Measurements from ENCODE around the gene NHLRC1.
"Not testable (repeated sequence)": the region's sequence is repeated elsewhere in the genome, so short reads cannot be mapped to it uniquely, and the experiment has no call there.

Gene NHLRC1

DNA sequence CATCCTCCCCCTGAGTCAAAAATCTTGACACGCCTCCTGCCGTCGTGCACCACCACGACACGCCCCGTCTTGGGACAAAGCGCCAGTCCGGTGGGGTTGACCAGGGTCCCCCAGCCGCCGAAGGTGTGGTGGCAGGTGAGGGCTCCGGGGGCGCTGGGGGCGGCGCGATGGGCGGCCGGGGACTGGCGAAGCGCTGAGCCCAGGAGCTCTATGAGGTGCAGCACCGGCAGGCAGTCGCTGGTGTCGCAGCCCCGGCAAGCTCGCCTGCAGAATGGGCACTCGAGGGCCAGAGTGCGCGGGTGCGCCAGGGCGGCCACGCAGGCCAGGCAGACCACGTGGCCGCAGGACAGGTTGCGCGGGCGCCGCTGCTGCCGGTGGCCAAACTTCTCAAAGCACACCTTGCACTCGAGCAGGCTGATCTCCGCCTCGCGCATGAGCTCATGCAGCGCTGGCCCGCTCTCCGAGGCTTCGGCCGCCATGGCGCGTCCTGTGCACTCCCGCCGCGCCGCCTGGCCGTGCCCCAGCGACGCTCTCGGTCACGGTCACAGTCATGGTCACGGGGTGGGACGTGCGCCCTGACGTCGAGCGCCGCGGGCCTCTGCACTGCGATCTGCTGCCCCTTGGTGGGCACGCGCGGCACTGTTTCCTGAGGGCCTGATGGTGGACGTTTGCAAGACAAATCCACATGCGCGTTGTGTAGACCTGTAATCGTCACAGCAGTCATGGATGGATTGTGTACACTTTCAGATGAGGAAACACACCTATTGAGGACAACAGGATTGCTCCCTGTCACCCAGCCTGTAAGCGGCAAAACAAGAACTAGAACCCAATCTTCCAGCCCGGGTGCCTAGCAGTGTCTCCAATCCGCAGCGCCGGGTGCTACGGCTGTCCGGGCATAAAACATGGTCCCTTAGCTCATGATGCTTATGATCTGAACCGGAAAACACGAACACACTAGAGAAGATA, at the start of gene NHLRC1:
Gene NHLRC1 (minus strand): TSS at position 550 of the 966 bp plus-strand sequence. CDS start 71 bp downstream, at position 479.
- DNase-seq, result peak; percentile 92

DNA sequence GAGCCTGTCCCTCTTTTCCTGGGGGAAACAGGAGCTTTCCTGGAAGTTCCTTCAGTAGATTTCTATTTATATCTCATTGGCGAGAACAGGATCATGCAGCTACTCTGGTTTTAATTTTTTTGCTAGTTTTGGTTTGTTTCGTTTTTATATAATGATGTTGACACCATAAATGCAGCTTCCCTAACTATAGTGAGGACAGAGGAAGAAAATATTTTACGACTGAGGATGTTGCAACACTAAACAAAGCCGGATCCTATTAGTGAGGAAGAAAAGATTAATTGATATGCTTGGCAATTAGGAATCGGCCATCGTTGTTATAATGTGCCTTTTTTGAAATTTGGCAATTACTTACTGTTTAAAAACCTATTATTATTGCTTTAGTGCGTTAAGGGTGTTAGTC, 49.4 kb upstream of the NHLRC1 start:
- no peak for DNase-seq

DNA sequence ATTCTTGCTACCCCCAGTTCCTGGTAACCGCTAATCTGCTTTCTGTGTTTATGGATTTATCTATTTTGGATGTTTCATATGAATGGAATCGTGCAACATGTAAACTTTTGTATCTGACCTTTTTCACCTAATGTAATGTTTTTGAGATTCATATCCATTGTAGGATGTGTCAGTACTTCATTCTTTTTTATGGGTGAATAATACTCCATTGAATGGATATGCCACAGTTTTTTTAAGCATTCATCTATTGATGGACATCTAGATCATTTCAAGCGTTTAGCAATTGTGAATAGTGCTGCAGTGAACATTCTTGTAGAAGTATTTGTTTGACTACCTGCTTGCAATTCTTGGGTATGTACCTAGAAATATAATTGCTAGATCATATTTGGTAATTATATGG, 45.8 kb upstream of the NHLRC1 start:
- DNase-seq, result no peak

DNA sequence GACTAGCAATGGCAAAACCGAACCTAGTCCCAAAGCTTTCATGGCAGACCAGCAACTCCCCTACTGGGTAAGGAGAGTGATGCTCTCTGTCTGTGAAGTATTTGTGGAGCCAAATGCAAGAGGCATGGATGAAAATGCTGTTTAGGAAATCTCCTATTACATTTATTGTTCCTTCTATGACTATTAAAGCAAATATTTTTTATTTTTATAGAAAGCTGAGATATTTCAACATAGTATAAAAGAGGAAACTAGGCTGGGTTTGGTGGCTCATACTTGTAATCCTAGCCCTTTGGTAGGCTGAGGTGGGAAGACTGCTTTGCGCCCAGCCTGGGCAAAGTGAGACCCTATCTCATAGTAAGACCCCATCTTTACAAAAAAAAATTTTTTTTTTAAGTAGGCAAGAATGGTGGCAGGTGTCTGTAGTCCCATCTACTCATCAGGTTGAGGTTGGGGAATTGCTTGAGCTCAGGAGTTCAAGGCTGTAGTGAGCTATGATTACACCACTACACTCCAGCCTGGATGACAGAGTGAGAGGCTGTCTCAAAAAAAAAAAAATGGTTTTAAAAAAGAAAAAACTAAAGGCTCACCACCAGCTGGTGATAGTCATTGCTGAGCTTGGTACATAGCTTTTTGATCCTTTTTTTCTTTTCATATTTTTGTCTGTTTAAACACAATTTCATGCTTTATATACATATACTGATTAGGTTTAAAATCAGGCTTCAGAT, 44.0 kb upstream of the NHLRC1 start:
- DNase-seq, result no peak

DNA sequence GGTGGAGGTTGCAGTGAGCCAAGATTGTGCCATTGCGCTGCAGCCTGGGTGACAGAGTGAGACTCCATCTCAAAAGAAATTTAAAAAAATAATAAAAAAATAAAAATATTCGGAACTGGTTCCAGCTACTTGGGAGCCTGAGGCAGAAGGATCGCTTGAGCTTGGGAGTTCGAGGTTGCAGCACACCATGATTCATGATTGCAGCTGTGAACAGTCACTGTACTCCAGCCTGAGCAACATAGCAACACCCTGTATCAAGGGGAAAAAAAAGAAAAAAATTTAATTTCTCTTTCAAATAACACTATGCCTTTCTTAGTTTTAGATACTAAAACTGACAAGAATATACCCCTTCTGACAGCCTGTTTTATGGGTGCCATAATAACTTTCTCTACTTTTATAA, 43.3 kb upstream of the NHLRC1 start:
- no peak for DNase-seq

DNA sequence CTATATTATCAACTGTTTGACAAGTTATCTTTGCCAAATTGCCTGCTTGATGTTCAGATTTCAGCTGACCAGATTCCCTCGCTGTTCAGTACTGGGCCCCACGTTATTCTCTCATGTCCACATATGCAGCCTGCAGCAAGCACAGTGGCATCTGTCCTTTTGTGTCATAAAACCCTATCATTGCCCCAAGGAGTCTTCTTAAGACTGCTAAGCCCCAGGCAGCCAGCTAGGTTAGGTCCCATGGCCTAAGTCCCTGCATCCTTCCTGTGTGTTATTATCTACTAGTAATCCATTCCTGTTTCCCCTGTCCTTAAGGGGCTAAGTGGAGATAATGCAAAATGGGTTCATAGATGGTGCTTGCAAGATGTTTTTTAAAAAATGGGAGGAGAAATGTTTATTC, 39.9 kb upstream of the NHLRC1 start:
- no peak for DNase-seq

DNA sequence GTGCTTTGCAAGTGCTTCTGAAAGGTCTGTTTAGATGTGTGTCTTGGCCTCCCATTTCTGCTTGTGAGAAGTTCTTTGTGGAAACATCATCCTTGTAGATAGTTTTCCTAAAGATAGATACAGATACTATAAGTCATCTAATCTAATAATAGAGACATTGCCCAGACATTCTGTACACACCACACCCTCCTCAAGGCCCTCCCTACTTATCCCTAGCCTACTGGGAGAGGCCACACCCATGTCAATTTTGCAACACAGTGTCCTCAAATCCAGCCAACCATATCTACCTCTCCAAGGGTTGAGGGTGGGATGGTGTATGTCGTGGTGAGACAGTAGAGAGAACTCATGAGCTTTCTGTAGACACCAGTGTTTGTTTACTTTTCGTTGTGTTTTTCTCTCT, 39.0 kb upstream of the NHLRC1 start:
- peak; percentile 62 for DNase-seq

DNA sequence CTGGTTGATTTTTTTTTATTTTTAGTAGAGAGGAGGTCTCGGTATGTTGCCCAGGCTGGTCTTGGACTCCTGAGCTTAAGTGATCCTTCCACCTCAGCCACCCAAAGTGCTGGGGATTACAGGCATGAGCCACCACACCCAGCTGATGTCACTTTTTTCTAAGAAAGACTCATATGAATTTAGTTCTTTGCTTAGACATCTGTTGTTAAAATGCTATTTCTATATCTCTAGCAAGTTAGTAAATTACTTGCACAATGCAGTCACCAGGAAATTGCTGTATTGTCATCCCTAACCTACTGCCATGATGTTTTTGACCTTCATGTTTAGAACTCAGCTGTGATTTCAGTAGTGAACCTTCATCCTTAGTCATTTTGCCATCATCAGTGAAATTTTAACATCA, 38.4 kb upstream of the NHLRC1 start:
- DNase-seq, result no peak

DNA sequence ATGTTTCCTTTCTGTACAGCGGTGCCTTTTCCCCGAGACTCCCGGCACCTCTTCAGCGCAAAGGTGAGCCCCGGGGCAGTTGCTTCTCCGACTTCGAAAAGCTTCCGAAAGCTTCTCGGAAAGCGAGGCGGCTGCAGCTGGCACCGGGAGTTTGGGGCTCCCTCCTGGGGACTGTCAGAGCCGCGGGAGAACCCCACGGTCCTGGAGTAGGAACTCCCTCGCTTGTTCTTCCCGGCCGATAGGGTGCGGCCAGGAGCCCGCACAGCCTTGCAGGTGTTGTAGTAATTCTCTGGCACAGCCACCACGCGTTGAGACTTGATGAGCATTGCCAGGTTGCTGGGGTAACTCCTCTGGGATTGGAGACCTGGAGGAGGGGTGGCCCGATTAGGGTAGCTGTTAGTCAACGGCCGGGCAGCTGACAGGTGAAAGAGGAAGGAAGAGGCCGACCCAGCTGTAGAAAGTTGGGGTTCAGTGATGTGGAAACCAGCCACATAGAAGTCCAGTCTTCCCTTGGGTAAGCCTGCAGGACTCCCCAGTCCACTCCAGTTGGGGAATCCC, 33.5 kb upstream of the NHLRC1 start:
- peak; percentile 61 for DNase-seq

DNA sequence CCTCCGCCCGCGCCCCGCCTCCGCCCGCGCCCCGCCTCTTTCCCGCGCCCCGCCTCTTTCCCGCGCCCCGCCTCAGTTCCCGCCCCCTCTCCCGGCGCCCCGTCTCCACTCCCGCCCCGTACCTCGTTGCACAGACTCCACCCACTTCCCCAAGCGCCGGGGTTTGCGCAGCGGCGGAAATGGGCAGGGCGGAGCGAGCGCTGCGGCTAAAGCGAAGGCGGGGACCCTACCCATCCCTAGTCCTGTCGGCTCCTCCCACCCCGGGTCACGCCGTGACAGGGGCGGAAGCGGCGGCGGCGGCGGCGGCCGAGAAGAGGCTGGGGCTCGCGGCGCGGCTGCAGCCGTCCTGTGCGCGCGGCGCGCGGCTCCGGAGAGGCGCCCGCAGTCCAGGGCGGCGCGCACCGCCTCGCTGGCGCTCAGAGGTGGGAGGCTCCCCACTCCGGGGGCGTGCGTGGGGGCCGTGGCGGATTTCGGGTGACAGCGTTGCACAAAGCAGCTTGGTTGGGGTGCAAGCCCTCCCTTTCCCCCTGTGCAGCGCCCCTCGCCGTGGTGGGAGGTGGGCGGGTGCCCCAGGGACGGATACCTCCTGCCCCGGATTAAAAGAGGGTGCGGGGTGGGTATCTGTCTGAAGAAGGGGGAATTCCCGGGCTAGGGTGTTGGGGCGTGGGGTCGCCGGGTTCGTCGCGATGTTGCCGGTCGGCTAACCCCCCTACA, 32.8 kb upstream of the NHLRC1 start, which contains the start of gene KDM1B:
Gene KDM1B (plus strand): TSS at position 273 of the 714 bp plus-strand sequence. CDS start 4,474 bp downstream, outside the sequence.
- DNase-seq, result peak; percentile 97

DNA sequence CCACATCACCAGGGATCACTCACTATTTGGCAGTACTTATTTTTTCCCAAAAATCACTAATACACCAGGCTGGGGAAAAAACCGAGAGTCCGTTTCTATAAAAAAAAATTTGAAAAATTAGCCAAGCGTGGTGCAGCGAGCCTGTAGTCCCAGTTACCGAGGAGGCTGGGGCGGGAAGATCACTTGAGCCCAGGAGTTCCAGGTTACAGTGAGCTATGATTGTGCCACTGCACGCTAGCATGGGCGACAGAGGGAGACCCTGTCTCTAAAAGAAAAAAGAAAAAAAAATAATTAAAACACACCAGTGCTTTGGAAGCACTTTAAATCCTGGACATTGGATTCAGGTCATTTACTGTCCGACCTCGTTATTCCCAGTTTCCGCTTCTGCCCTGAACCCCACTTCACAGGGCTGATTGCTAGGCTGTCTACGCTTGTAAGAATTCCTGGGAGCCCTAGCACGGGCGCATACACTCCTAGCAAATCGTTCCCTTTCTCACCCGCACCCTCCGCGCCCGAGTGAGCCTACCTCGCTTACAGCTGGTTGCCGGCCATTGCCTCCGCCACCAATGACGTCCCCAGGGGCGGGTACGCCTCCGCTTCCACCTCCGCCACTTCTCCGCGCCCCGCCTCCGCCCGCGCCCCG, 32.2 kb upstream of the NHLRC1 start, which contains the start of gene TPMT:
Gene TPMT (minus strand): TSS at position 571 of the 643 bp plus-strand sequence. CDS start 5,950 bp downstream, outside the sequence.
- peak; percentile 33 for DNase-seq

DNA sequence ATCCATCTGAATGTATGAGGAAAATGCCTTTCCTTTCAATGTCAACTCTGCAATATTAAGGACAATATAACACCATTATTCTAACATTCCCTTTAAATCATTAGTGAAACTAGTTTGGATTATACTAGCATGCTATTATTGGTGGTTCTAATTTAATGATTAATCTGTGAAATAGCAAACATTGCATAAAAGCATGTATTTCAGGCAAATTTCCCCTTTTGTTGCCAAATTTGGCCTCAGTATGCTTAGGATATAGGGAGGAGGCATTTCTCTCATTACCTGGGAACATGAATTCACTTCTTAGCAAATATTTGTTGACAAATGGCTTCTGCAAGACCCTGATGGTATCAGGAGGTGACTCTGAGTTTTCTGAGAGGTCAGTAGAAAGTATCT, 30.8 kb upstream of the NHLRC1 start:
- DNase-seq, result no peak

DNA sequence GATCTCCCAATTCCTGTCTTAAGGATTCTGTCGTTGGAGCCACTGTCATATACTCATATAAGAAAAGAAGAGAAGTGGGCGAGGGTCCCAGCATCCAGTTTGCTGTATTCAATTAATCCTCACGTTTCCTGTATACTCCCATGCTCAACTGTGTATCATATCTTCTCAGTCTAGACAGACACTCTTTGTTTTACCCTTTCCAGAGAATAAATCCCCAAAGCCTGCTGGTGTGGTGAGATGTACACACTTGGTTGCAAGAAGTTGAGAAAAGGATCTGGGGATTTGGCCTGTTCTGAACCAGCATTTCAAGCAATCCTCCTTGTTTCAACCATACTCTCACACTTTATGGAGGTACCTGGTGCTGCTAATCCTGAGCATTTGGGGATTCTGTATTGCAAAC, 29.3 kb upstream of the NHLRC1 start:
- no peak for DNase-seq

DNA sequence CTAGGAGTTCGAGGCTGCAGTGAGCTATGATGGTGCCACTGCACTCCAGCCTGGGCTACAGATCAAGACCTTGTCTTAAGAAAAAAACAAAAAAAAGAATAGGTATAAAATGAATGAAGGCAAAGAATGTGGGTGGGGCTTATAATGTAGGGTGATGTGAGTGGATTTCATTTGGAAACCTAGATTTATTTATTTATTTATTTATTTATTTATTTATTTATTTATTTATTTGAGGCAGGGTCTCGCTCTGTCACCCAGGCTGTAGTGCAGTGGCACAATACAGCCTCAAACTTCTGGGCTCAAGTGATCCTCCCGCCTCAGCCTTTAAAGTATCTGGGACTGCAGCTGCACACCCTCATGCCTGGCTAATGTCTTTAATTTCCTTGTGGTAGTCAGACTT, 28.9 kb upstream of the NHLRC1 start:
- not testable (repeated sequence) for DNase-seq

DNA sequence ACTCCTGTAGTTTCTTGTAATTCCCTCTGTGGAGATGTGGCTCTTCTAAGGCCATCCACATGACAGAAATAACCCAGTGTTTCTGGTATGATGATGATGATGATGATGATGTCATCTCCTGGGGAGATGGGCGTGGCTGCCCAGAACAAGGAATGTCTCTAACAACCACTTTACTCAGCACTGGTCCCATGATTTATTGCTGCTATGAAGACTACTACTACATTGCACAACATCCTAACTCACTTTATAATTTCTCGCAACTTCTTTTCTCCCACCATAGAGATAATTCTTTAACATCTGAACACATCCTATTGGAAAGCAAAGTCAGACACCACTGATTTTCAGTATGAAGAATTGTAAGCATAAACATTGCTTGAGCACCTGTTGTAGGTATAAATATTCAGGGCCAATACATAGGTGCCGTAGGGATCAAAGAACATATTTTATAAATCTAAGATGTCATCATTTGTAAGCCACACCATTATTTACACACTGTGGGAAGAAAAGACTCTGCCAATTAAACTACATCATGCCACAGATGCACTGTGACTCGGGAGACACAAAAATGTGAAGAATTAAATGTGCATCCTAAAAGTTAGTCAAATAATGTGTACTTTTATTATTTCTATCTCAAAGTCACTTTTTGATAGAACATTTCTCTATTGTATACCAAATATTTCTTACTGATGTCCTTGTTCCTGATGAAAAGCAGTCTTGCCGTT, 26.0 kb upstream of the NHLRC1 start:
- DNase-seq, result no peak

DNA sequence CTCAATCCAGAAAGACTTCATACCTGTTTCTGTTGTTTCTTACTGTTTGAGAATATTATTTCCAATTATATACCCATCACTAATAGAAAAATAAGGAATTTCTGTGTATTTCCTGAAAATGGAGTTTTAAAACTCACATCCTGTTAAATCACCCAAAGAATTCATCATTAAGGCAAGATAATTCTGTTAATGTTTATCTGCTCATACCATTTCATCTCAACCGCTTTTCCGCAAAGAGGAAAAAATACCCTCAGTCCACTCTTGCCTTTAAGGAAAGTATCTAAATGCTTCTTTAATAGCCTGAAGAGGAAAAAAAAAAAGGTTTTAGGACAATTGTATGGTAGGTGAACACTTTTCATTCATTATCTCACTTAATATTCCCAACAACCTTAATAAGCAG, 25.1 kb upstream of the NHLRC1 start:
- no peak for DNase-seq

DNA sequence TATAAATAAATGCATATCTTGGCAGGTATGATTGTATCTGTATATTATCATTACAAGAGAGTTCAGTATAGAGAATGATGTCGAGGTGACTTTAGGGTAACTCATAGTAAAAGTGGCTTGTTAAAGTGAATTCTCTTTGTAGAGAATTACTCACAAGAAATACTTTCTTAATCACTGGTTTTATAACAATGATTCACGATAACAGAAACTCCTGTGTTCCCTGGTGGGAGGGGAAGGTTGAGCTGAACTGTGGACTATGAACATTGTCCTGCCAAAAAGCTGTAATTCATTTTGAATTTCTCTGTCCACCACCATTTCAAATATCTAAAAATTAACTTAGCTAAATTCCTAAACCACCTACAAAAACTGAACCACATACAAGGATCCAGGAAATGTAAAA, 24.7 kb upstream of the NHLRC1 start:
- DNase-seq, result no peak

DNA sequence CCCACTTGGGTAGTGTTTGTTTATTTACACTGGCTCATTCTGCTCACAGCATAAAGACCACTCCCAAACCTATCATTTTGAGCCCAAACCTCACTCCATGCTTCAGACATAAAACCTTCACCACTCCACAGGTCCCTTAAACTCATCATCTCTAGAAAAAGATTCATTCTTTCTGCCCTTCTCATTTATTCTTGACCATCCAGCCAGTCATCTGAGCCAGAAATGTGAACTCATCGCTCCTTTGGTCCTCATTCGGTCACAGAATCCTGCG, 20.0 kb upstream of the NHLRC1 start:
- no peak for DNase-seq

DNA sequence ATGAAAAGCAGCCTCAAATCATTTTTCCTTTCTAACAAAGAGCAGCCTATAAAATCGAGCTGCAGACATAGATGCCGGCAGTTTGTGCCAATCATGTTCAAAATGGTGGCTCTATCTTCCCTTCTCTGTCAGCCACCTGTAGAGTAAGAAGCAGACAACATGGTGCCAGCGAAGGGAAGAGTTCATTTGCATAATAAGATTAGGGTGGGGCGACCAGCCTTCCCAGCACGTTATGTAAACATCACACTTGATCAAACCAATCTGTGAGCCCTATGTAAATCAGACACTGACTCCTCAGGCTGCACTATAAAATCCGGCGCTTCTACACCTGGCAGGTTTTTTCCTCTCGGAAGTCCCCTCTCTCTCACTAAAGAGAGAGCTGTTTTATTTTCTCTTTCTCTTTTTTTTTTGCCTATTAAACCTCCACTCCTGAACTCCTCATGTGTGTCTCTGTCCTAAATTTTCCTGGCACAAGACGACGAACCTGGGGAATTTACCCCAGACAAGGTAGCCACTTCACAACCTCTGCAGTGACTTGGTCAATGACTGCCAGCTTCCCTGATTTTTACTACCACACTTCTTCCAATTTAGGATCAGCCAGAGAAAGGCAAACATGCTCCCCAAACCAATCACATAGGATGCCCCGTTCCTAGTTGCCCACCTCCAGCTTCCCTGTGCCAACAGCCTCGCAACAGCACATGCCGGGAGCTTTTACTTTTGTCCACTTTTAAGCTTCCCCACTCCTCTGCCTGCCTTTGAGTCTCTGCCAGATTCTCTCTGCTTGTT, 19.5 kb upstream of the NHLRC1 start:
- no peak for DNase-seq

DNA sequence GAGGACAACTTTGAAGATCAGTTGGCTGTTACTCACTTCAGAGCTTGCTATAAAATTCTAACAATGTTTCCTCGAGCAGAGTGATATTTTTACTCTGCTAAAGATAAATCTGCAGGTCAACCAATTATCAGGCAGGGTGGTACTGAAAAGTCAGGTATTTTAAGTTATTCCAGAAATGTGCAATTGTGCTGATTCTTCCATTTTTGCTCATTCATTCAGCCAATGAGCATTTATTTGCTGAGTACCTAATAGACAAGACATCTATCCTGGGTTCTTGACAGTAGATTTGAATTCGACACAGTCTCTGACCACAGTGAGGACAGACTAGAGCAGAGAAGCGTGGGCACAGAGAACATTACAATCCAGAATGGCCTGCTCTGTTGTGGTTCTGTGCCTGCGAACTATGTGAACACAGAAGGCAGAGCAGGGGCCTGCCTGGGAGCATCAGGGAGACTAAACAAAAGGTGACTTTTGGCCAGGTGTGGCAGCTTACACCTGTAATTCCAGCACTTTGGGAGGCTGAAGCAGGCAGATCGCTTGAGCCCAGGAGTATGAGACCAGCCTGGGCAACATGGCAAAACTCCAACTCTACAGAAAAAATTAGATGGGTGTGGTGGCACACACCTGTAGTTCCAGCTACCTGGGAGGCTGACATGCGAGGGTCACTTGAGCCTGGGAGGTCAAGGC, 17.6 kb upstream of the NHLRC1 start:
- no peak for DNase-seq
